Measurements from ENCODE around the gene GLS2. TPM values are rescaled to one million over a fixed set of nuclear protein-coding genes. Genes with fewer than 3 reads are reported as not detected.

Gene GLS2
- total and polyA plus RNA-seq, 9 of the 15 experiments (the other 6 are each of a cell fraction or from before 2014, with no cell fraction given): 0.11 TPM; not detected in 8

DNA sequence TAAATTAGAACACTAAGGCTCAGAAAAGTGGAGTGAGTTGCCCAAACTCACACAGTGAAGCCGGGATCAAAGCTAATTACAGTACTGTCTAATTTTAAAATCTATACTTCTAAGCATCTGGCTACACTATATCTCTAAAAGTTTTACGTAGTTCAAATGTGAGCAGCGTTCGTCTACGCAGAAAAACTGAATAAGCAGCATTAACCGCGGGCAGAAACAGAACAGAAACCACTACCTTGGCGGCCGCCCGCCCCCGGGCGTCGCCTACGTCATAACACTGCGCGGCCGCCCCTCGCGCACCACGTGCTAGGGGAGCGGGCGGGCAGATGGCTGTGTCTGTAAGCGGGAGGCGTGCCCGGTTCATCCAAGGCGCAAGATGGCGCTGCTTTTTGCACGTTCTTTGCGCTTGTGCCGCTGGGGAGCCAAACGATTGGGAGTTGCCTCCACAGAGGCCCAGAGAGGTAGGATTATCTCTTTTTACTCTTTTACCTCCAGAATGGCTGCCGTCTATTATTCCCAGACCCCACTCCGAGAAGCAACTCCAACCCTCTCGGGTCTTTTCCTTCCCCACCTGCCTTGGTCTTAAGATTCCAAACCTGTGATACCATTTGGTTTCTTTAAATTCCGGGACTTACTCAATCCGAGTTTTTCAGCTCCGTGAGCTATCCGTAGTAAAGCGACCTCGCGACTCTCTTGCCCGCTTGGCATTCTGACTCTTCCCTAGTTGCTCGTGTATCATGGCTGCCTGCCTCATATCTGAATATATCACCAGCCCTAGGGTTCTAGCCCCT lies 19.6 kb downstream of the GLS2 start, which contains the start of gene SPRYD4 (continued):
- TF ChIP-seq OTX1 (CRISPR knock-in tag; IDR thresholded peaks at IDR 0.05) (no peak), HDAC6 (IDR thresholded peaks at IDR 0.05; ENCODE audit: low read depth, low read length) (no peak), MTA1 (IDR thresholded peaks at IDR 0.05; ENCODE audit: borderline replicate concordance) (peak; percentile 98), NONO (IDR thresholded peaks at IDR 0.05; ENCODE audit: low read depth in 2 of 2, low read length in 1 of 2) (0 out of 4 replicates have a peak, but pooled peaks of 1 of the 2 experiments have one; percentile 57), ZC3H11A (IDR thresholded peaks at IDR 0.05; ENCODE audit: low read depth, low read length) (no peak), MEF2A (IDR thresholded peaks at IDR 0.05; ENCODE audit: control insufficient read depth, low read depth, low read length) (0 out of 2 replicates have a peak, but pooled peaks have one; percentile 35), FOXP1 (CRISPR knock-in tag; IDR thresholded peaks at IDR 0.05) (peak; percentile 59; the same call in 1 of the 2 replicates), JUN (IDR thresholded peaks at IDR 0.05; ENCODE audit: borderline replicate concordance, low read depth, low read length) (peak; percentile 83; the same call in 1 of the 2 replicates), JUN (CRISPR knock-in tag; IDR thresholded peaks at IDR 0.05; ENCODE audit: borderline replicate concordance) (no peak), KLF16 (IDR thresholded peaks at IDR 0.05) (0 out of 2 replicates have a peak, but pooled peaks have one; percentile 28), FOXJ3 (CRISPR knock-in tag; IDR thresholded peaks at IDR 0.05) (no peak)
- TF ChIP-seq, protein P1, sequence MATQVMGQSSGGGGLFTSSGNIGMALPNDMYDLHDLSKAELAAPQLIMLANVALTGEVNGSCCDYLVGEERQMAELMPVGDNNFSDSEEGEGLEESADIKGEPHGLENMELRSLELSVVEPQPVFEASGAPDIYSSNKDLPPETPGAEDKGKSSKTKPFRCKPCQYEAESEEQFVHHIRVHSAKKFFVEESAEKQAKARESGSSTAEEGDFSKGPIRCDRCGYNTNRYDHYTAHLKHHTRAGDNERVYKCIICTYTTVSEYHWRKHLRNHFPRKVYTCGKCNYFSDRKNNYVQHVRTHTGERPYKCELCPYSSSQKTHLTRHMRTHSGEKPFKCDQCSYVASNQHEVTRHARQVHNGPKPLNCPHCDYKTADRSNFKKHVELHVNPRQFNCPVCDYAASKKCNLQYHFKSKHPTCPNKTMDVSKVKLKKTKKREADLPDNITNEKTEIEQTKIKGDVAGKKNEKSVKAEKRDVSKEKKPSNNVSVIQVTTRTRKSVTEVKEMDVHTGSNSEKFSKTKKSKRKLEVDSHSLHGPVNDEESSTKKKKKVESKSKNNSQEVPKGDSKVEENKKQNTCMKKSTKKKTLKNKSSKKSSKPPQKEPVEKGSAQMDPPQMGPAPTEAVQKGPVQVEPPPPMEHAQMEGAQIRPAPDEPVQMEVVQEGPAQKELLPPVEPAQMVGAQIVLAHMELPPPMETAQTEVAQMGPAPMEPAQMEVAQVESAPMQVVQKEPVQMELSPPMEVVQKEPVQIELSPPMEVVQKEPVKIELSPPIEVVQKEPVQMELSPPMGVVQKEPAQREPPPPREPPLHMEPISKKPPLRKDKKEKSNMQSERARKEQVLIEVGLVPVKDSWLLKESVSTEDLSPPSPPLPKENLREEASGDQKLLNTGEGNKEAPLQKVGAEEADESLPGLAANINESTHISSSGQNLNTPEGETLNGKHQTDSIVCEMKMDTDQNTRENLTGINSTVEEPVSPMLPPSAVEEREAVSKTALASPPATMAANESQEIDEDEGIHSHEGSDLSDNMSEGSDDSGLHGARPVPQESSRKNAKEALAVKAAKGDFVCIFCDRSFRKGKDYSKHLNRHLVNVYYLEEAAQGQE (IDR thresholded peaks at IDR 0.05; ENCODE audit: borderline replicate concordance): peak; percentile 60
- TF ChIP-seq, protein P1 (CRISPR knock-in tag; IDR thresholded peaks at IDR 0.05; ENCODE audit: low read depth): no peak
- TF ChIP-seq, protein P2, sequence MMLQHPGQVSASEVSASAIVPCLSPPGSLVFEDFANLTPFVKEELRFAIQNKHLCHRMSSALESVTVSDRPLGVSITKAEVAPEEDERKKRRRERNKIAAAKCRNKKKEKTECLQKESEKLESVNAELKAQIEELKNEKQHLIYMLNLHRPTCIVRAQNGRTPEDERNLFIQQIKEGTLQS (IDR thresholded peaks at IDR 0.05): no peak
- TF ChIP-seq, protein P2 (CRISPR knock-in tag; conservative IDR thresholded peaks at IDR 0.05): no peak

Measured in K562 (cell line).